ENCODE results near the gene FNDC4.

Gene FNDC4

GRCh38 chr2:27492557-27492956, 2.4 kb downstream of the FNDC4 start:
- no peak for DNase-seq

GRCh38 chr2:27489498-27490397, 5.3 kb downstream of the FNDC4 start, which contains the start of gene IFT172:
IFT172 (minus strand) TSS chr2:27489743; CDS start chr2:27489653, 90 bp downstream.
- DNase-seq: peak; percentile 100

- DNase-seq: no peak
Measured at GRCh38 chr2:27489118-27489497, 5.9 kb downstream of the FNDC4 start.

GRCh38 chr2:27485496-27485895, 9.5 kb downstream of the FNDC4 start:
- DNase-seq: no peak

- no peak for DNase-seq
Measured at GRCh38 chr2:27471961-27472360, 23.0 kb downstream of the FNDC4 start.

- no peak for DNase-seq
Measured at GRCh38 chr2:27464443-27464842, 30.6 kb downstream of the FNDC4 start.

- DNase-seq: peak; percentile 36
Measured at GRCh38 chr2:27461118-27461517, 33.9 kb downstream of the FNDC4 start.

- no peak for DNase-seq
Measured at GRCh38 chr2:27453968-27454367, 41.0 kb downstream of the FNDC4 start.

- DNase-seq: no peak
Measured at GRCh38 chr2:27451095-27451494, 43.9 kb downstream of the FNDC4 start.

GRCh38 chr2:27448381-27448780, 46.6 kb downstream of the FNDC4 start:
- DNase-seq: no peak

- DNase-seq: no peak
Measured at GRCh38 chr2:27446057-27446456, 48.9 kb downstream of the FNDC4 start.

- DNase-seq: no peak
Measured at GRCh38 chr2:27445615-27446014, 49.4 kb downstream of the FNDC4 start.

GRCh38 chr2:27445155-27445554, 49.8 kb downstream of the FNDC4 start:
- DNase-seq: no peak

GRCh38 chr2:27442920-27443282, 52.1 kb downstream of the FNDC4 start:
- no peak for DNase-seq

GRCh38 chr2:27441958-27442919, 52.8 kb downstream of the FNDC4 start, which contains the start of gene KRTCAP3:
KRTCAP3 (plus strand) TSS chr2:27442381; CDS start chr2:27442413, 32 bp downstream.
- DNase-seq: peak; percentile 37

Data from DMS79 (cell line).